Measurements from ENCODE around the gene ASZ1. TPM values are rescaled to one million over a fixed set of nuclear protein-coding genes. Genes with fewer than 3 reads are reported as not detected.
A peak's percentile ranks its signal among the peaks of the same experiment; 100 is the strongest.
"Not testable (repeated sequence)": the region's sequence is repeated elsewhere in the genome, so short reads cannot be mapped to it uniquely, and the experiment has no call there.

ASZ1 gene, protein sequence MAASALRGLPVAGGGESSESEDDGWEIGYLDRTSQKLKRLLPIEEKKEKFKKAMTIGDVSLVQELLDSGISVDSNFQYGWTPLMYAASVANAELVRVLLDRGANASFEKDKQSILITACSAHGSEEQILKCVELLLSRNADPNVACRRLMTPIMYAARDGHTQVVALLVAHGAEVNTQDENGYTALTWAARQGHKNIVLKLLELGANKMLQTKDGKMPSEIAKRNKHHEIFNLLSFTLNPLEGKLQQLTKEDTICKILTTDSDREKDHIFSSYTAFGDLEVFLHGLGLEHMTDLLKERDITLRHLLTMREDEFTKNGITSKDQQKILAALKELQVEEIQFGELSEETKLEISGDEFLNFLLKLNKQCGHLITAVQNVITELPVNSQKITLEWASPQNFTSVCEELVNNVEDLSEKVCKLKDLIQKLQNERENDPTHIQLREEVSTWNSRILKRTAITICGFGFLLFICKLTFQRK
- not detected for polyA plus RNA-seq (2013, experiment 1 of 2; ENCODE audit: insufficient read length)
- not detected for polyA plus RNA-seq (2013, experiment 2 of 2; ENCODE audit: insufficient read length)

DNA sequence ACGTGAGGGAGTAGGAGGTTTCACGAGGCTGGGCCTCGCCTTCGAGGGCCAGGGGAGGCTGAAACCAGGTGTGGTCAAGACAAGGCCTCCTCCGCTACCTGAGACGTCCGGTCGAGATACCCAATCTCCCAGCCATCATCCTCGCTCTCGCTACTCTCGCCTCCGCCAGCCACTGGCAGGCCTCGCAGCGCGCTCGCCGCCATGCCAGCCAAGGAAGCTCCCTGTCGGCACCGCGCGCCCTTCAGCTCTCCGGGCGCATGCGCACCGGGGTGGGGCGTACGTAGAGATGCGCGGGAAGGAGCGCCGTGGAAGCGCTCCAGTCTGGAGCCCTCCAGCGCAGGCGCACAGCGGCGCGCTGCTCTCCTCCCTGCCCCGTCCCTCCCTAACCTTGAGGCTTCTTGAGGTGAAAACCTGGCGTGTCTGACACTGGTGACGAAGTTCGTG is at the start of gene ASZ1:
TSS of gene ASZ1 (minus strand) at position 236 of the 444 bp plus-strand sequence. CDS start at position 203, 33 bp downstream.
- DNase-seq: no peak

DNA sequence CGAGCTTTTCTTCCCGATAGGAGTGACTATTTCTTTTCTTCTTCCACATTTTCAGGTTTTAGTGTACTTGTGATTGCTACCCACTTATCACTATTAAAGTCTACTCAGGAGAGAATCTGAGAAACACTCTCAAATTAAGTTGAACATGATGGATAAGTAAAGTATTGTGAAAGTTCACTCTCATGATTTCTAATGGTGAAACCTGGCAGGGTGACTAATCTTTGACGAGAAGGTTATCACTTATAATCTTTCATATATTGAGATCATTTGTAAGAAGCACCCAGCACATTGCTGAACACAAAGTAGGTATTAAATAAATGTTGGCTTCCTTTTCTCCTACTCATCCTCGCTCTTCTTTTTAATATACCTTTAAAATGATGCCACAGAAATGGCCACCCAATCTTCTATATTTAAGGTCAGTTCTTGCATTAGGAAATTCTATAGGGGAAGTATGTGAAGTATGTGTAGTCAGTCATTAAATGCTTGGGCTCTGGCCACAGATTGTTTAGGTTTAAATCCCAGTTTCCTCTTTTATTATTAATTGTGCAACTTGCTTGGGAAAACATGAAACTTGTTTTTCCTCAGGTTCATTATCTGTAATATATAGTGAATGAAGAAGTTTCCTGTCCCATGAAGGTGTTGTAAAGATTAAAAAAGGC is 49.4 kb upstream of the ASZ1 start:
- DNase-seq: no peak

DNA sequence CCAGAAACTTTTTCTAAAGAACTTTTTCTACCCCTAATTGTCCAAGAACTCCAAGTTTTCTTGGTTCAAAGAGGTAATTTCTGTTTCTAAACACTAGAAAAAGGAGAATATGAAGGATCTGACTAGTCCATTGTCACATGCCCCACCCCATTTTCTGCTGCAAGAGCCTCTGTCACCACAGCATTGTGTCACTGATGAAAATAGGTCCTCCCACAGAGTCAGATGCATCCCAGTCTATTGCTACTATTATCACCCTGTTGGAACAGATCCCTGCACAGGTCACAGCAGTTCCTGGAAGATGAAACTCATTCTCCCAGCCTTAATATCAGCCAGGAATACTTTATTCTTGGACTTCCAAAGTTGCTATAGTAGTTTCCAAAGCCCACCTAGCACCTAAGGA is 45.0 kb upstream of the ASZ1 start:
- DNase-seq: no peak

DNA sequence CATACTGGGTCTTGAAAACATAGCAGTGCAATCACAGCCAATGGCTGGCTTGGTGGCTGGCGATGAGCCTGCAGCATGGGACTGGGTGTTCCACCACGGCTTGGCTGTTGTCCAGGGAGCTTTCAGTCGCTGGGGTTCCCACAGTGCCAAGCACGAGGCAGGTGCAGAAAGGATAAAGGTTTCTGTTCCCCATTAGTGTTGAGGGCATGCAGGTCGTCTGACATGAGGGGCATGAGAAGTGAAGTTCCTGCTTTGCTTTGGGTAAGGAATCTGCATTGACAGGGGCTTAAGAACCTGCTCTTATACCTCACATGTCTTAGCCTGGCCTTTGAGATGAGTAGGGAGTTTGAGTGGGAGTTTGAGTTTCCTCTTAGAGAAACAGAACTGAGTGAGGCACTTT is 43.5 kb upstream of the ASZ1 start:
- no peak for DNase-seq

DNA sequence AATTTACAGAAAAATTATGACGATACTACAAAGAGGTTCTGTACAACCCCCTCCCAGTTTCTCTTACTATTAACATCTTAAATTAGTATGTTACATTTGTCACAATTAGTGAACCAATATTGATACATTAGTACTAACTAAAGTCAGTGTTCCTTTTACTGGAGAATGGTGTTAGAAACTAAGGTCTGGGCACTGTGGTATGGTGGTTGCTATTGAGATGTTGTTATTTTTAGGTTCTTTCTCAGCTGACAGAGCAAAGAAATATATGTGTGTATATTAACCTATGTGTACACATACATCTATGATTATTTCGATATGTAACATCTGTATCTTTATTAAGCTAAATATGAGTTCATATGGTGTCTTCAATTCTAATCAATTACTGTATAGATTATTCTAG is 40.9 kb upstream of the ASZ1 start:
- DNase-seq: no peak

DNA sequence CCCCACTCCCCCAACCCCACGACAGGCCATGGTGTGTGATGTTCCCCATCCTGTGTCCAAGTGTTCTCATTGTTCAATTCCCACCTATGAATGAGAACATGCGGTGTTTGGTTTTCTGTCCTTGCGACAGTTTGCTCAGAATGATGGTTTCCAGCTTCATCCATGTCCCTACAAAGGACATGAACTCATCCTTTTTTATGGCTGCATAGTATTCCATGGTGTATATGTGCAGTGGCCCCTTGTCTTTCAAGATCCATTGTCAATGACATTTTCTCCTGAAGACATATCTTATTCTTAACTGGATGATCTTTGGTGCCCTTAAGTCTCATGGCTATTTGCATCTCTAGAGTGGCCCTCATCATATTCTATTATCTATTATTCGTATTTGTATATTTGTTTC is 33.5 kb upstream of the ASZ1 start:
- not testable (repeated sequence) for DNase-seq

DNA sequence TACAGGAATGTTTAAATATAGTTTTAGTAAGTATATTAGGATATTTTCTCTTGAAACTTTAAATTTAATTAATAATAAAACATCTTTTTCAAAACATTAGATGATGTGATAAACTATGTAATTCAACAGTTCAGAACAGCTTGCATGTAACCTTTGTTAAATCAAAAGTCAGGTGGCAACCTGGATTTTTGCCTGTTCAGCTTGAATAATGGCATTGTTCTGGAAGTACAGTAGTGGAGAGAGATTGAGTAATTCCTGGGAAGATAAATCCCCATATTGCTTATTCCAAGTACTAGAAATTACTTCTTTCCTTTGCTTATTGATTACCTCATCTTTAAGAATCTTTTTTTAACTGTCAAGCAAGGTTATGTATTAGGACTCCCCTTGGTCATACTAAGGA is 32.4 kb upstream of the ASZ1 start:
- DNase-seq: no peak

DNA sequence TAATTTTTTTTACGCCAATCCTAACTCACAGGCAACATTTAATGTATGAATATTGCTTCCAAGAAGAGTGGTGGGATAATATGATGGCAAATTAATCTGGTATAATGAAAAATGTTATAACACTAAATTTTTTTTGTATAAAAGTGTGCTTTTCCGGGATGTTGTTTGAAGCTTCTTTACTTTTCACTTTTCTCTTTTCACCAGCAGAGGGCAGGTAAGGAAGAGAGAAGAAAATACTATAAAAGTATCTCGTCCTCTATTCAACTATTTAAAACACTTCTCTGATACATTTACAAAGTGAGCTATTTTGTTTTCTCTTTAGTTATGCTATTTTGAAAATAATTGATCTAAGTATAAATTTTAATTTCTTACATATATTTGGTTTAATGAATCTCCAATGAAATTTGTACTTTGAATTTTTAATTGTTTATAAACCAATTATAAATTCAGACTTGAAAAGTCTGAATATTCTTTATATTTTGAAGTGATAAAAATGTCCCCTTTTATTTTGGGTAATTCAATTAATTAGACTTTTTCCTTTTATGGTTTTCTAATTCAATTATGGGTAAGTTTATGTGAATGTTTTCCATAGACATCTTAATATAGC is 31.8 kb upstream of the ASZ1 start:
- peak; percentile 21 for DNase-seq

DNA sequence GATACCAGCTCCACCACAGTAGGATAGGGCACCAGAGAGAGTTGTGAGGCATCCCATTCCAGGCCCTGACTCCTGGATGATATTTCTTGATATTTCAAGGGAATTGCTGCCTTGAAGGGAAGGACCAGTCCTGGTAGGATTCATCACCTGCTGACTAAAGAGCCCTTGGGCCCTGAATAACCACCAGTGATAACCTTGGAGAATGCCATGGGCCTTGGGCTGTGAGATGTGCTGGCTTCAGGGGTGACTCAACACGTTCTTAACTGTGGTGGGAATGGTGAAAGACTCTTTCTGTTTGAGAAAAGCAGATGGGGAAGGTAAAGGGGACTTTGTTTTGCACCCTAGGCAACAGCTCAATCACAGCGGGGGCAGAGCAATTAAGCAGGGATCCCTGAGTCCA is 21.4 kb upstream of the ASZ1 start:
- no peak for DNase-seq

DNA sequence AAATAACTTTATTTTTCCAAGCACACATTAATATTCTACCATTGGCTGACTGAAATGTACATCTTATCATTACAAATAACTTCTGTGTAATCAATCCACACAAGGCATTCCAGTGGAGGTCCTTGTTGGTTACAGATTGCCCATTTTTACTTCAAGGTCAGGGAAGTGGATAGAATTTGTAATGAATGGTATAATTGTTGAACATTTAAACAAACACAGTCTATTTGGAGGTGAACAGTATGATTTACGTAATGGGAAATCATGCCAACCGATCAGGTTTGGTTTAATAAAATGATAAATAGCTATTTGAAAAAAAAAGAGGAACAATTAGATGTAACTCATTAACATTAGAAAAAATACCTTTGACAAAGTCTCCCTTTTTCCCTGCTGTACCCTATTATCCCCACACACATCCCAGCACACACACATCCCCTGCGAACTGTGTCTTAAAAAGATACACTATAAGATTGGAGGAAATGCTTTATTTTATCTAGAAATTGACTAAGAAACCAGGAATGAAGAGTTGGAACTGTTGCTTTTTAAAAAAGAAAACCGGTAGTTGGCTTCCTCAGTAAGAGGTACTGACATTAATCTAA is 19.0 kb upstream of the ASZ1 start:
- no peak for DNase-seq

DNA sequence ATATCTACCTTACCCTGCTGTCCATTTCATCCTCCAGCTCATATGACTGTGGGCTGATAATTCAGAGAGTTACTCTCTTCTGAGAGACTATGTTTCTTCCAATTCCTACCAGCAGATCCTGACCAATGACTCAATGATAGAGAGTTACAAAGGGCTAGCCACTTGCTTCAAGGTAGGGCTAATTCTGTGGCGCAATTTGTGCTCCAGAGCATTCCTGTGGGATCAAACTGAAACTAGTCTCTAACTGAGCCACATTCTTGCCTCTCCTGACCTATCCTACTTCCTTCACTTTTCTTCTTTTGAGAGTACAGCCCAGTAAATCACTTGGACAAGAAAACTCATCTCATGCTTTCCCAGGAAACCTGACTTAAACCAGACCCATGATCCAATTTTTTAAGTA is 17.9 kb upstream of the ASZ1 start:
- DNase-seq: peak; percentile 0

DNA sequence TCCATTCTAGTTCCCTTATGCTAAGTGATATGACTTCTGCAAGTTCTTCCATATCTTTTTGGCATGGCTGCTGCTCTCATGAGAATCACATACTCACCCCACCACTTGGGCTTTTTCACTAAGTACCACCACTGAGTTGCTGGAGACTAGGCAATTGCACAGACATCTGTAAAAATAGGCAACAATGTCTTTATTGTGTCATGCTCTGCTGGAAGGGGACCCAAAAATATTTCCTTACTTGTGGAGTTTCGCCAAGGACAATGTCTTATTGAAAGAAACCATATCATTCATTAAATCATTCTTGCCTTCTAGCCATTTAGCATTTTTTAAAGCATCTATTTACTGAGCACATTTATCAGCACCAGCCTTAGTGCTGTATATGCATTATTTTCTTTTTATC is 17.4 kb upstream of the ASZ1 start:
- no peak for DNase-seq

DNA sequence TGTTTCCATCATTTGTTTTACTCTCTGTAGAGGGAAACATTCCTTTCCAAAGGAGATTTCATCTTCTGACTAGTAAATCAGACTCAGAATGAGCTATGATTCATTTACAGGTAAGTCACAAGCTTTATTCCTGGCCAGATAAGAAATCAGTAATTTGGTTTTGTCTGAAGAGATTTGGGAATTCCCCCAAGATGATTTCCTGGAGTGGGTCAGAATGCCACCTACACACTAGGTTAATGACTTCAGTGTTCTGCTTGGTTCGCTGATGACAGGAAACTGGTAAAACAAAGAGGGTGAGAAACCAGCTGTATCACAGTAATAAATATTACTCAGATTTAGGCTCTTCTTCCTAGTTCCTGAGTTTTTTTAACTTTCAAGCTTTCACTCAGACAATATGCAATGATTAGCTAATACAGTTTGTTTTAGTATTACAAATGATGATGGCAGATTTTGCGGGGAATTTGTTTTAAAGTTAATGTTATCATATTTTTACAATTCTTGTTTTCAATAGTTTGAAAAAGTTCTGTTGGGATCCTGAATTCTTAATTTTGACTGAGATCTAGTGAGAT is 8.3 kb upstream of the ASZ1 start:
- no peak for DNase-seq

DNA sequence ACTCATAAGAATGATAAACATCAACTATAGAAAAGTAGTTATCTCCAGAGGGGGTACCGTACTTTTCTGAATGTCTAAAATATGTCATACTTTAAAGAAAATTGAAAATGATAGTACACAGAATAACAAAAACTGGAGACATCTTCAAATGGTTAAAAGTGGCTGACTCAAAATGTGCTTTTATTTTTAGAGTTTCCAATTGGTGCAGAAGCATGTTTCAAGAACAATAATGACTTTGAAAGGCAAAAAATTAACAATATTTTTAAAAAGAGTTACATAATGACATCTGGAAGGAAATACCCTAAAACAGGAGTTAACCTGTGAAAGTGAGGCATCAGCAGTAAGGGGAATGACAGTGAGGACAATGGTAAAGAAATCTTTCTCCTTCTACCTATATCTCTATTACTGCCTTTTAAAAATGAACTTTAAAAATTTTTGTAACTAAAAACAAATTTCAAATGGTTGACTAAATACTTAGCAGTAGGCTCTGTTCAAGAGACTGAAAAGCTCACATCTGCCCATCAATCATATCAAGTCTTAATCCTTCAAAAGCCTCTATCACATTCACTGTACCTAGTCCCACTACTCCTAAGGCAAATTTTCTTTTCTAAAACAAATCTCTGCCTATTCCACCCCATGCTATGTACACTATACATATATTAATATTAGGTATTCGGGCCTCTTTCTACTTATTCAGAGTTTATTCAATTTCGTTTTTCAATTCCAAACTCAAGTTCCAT is 3.0 kb downstream of the ASZ1 start:
- DNase-seq: no peak

DNA sequence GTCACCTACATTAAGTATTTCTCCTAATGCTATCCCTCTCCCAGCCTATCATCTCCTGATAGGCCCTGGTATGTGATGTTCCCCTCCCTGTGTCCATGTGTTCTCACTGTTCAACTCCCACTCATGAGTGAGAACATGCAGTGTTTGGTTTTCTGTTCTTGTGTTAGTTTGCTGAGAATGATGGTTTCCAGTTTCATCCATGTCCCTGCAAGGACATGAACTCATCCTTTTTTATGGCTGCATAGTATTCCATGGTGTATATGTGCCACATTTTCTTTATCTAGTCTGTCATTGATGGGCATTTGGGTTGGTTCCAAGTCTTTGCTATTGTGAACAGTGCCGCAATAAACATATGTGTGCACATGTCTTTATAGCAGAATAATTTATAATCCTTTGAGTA is 12.7 kb downstream of the ASZ1 start:
- not testable (repeated sequence) for DNase-seq

DNA sequence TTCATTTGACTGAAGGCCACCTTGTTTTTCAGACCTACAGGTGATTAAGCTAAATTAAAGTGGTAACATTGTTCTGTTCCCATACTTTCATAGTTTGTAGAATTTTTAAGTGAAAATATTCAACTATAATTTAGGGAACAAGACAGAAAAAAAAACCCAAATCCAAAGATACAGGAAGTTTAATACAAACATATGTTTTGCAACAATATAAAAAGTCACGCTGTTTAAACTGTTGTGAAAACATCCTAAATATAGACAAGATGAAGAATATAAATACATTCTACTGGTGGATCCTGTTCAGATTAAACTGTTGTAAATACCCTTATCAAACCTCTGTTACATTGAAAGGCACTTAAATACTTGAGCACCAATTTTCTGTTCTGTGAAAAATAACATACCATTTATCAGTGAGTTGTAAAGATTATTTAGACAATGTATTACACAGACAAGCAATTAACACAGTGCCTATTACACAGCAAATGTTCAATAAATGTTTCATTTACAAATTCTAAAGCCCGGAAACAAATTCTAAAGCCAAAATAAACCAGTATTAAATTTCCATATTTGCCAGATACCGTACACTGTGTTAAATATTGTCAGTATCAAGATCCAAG is 14.2 kb downstream of the ASZ1 start:
- DNase-seq: no peak

DNA sequence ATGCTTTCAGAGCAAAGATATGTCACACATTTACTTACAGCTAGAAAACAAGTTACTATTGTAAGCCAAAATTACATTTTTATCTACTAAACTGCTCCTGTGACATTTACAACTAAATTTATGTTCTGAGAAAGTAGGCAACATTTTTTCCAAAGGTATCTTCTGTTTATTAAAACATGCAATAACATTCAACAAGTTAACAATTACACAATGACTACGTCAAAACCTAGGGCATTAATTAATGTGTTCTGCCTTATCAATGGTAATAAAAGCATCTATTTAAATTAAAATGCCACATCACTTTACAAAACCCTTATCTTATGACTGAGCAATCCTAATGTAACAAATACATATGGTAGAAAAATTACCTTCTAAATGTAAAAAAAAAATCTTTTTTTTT is 14.9 kb downstream of the ASZ1 start:
- DNase-seq: no peak

DNA sequence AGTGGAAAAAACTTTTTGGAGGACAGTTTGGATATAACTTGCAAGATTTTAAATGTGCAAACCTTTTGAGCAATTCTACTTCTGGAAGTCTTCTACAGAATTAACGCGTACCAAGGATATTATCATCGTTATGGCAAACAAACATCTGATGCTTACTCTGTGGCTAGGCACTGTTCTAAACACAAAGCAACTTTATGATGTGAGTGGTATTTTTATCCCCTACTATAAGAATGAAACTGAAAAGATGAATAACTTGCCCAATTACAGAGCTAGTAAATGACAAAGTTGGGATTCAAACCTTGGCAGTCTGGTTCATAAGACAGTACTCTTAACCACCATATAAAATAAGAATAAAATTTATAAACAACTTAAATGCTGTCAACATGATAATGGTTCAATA is 15.8 kb downstream of the ASZ1 start:
- no peak for DNase-seq

DNA sequence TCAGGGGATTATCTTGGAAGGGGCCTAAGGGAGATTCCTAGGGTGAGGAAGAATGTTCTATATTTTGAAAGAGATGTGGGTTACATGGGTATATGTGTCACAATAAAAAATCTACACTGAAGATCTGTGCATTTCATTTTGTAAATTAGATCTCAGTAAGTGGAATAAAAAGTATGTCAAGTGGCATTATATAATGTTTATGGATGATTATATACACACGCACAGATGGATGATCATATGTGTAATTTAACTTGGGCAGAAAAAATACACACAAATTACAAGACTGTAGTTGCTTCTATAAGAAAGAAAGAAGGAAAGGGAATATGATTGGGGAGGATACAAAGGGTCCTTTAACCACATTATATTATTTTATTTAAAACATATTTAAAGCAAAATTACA is 18.5 kb downstream of the ASZ1 start:
- DNase-seq: no peak

DNA sequence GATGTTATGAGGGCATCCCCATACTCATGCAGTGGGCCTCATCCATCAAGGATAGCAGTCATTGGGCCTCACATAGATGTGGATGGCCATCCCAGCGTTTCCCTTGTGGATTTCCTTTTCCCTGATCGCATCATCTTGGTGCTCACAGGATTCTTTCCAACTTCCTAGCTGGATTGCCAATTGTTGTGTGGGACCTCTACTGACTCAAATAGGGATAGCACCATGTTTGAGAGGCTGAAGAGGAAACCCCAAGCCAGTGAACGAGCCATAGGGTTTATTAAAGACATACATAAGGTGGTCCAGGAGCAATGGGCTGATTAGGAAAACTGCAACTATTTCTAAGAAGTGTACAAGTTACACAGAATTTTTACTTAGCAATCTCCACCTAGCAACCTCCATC is 21.8 kb downstream of the ASZ1 start:
- DNase-seq: no peak

DNA sequence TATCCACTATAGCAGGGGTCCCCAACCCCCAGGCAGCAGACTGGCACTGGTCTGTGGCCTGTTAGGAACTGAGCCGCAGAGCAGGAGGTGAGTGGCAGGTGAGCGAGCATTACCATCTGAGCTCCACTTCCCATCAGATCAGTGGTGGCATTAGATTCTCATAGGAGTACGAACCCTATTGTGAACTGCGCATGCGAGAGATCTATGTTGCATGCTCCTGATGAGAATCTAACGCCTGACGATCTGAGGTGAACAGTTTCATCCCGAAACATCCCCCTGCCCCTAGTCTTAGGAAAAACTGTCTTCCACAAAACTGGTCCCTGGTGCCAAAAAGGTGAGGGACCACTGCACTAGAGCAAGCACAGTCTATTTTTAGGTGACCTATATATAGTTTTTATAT is 23.6 kb downstream of the ASZ1 start:
- no peak for DNase-seq

DNA sequence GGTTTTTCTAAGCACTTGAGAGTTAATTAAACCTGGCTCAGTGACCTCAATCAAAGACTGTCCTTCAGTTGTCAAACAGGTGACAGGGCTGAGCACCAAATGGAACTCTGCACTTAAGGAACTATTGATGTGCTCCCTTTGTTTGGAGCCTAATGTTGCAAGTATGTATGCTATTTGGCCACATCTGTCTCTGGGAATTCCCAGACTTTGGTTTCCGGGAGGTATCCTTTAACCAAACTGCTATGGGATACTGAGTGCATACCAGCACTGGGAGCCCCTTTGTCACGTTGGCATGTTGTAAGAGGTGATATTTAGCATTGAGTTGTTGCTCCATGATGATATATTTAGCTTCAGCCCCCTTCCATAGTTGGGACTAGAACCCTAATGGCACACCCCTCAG is 25.2 kb downstream of the ASZ1 start:
- DNase-seq: peak; percentile 72
